Cortex of kidney (tissue), 1 donor: ENCODE results near the gene CEACAM21.

Experiments
- DNase-seq: peaks from one replicate; lab custom pipeline; 2025; lab: John Stamatoyannopoulos, UW

CEACAM21 gene

DNA sequence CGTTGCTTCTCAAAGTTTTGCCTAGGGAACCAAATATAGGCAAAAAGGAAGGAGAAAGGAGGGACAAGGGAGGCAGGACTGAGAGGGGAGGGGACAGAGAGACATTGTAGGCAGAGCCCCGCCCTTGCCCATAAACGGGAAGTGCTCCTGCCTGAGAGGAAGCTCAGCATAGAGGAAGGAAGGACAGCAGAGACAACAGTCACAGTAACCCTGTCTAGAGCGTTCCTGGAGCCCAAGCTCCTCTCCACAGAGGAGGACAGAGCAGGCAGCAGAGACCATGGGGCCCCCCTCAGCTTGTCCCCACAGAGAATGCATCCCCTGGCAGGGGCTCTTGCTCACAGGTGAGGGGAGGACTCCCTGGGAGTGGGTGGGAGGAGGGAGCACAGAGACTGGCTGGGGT, at the start of gene CEACAM21:
Gene CEACAM21 (plus strand): TSS at position 169 of the 400 bp plus-strand sequence. CDS start 109 bp downstream, at position 278.
- DNase-seq = no peak

- no peak for DNase-seq
Measured at GRCh38 chr19:41527089-41527488, 48.9 kb upstream of the CEACAM21 start.

GRCh38 chr19:41528106-41528505, 47.9 kb upstream of the CEACAM21 start:
- DNase-seq = no peak

GRCh38 chr19:41529484-41530183, 46.3 kb upstream of the CEACAM21 start:
- DNase-seq = no peak

- no peak for DNase-seq
Measured at GRCh38 chr19:41530184-41530534, 45.8 kb upstream of the CEACAM21 start.

- DNase-seq = no peak
Measured at GRCh38 chr19:41530761-41531301, 45.1 kb upstream of the CEACAM21 start.

DNA sequence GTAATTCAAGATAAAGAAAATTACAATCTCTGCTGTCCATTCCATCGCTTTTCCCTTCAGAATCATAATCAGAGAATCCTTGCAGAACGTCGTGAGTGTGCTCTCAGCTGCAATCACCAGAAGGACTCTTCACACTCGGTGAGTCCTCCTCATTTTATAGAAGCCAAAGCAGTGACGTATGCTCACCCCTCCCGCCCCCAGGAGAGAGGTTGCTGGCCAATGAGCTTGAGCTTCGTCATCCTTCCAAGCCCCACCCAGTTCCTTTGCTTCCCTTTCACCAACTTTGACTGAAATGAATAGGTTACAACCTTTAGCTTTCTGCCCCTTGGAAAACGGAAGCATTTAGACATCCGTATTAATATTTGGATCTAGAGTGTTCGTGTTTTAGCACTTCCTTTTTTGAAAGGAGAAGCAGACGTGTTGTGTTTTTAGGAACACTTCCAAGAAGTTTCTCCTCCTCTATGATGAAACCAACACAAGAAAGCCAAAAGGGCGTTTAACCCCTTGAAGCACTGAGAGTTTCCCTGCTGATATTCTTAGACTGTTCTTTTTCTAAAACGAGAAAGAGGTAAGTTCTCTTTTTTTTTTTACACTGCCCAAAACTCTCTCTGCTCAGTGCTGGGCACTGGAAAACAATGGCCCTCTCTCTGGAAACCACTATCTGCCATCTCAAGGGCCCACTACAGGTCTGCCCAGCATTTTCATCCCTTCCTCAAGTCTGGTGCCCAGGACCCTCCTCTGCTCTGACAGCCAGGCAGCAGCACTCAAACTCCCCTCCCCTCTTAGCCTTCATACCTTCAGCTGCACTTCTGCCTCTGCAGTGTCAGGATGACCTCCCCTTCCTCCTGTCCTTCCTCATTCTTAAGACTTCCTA, 44.3 kb upstream of the CEACAM21 start:
- no peak for DNase-seq

- no peak for DNase-seq
Measured at GRCh38 chr19:41532526-41532925, 43.4 kb upstream of the CEACAM21 start.

- DNase-seq = no peak
Measured at GRCh38 chr19:41533671-41534215, 42.2 kb upstream of the CEACAM21 start.

- DNase-seq = no peak
Measured at GRCh38 chr19:41535029-41535622, 40.8 kb upstream of the CEACAM21 start.

- DNase-seq = no peak
Measured at GRCh38 chr19:41537789-41538188, 38.2 kb upstream of the CEACAM21 start.

- no peak for DNase-seq
Measured at GRCh38 chr19:41540041-41540695, 35.8 kb upstream of the CEACAM21 start.

- no peak for DNase-seq
Measured at GRCh38 chr19:41541990-41542584, 33.9 kb upstream of the CEACAM21 start.

GRCh38 chr19:41542622-41543021, 33.3 kb upstream of the CEACAM21 start:
- no peak for DNase-seq

- DNase-seq = no peak
Measured at GRCh38 chr19:41543582-41543981, 32.4 kb upstream of the CEACAM21 start.

DNA sequence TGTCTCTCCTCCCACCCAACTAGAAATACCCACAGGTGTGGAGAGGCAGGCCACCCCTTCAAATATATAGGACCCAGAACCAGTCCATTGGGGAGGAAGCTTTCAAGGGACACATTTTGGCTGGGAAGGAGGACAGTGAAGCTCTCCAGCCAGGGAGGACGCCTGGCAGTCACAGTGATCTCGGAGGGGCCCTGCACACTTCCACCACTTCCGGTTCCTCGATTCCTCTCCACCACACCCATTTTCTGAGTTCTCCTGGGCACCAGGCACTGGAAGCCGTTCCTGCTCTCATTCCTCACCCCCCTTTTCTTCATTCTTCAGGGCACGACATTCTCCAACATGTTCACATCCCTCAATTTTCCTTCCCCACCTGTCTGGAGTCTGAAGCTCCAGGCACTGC, 30.4 kb upstream of the CEACAM21 start:
- no peak for DNase-seq

GRCh38 chr19:41546386-41546789, 29.6 kb upstream of the CEACAM21 start:
- no peak for DNase-seq

GRCh38 chr19:41546961-41547360, 29.0 kb upstream of the CEACAM21 start:
- no peak for DNase-seq

DNA sequence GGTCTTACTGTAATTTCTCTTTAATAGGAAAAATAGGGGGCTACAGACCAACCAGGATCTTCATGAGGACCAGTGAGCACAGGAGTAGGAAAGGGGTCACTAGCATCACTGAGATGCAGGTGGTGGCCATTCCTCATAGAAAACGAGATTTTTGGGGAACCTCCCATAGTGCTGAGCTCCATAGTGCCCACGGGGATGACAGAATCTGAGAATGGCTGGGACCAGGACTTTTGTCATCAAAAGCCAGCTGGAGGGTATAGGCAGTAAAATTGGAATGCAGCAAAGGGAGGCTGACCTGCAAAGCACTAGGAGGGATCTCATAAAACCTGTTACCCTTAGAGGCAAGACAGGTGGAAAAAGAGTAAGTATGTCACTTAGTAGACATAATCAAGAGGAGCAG, 28.4 kb upstream of the CEACAM21 start:
- DNase-seq = no peak

GRCh38 chr19:41548047-41548446, 27.9 kb upstream of the CEACAM21 start:
- no peak for DNase-seq

DNA sequence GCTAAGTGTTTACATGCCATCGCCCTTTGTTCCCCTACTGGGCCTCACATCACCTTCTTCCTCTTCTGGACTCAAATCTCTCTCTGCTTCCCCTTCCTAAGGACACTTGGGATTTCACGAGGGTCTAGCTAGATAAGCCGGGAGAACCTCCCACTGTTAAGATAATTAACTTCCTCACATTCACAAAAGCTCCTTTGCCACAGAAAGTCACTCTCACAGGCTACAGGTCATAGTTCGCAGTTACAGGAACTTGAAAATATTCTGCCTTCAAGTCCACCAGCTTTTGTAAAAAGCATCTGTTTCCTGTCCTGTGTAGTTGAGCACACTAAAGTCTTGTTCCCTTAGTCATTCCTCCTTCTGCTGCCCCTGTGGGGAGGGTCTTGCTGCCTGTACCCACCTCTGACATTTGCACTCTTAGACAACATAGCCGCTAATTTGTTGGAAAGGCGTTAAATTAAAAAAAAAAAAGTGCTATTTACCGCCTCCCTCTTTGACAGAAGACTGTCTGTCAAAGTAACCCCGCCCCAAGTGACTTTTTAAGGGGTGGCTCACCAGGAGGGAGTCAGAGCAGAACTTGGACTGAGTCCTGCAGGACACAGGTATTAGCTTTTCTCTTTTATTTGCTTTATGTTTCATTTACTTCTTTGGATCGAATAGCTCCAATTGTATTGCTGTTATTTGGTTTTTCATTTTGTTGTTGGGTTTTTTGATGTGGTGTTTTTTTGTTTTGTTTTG, 26.8 kb upstream of the CEACAM21 start:
- DNase-seq = no peak
